Right kidney (tissue), 1 donor: ENCODE measurements around the gene LCORL.
"Not testable (repeated sequence)": the region's sequence is repeated elsewhere in the genome, so short reads cannot be mapped to it uniquely, and the experiment has no call there.

Experiments
- DNase-seq: peaks from one replicate; pipeline ENCODE4 v3.0.0-alpha.2; 2016

Gene LCORL

GRCh38 chr4:17934286-17934685, 87.3 kb downstream of the LCORL start:
- no peak for DNase-seq

DNA sequence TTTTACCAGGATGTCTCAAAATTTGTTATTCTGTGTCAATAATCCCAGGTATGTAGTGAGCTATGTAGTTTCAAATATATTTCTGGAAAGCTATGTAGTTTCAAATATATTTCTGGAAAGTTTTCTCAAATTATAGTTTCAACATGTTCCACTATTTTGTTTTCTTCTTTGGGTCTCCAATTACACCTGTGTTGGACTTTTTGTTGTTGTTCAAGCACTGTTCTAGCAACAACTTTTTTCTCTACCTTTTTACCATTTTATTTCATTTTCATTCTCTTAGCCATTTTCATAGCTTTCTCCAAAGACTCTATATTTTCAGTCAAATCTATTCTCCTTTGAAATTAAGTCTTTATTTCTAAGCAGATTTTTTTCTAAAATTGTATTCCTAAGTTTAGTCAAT, 88.4 kb downstream of the LCORL start:
- DNase-seq, result no peak

DNA sequence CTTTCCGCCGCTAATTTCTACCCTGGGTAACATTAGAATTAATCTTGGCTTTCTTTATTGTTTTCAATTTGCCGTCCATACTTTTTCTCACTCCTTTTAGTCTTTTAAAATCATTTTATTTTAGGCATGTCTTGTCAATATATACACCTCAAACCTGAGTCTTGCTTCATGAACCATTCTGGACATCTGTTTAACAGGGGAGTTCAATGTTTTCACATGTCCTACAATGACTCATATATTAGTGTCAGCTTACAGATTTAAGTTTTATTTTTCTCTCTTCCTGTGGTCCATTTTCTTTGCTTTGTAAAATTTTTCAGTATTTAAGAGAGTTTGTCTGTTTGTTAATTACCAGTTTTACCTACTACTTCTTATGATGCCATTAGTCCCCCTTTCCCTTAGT, 89.5 kb downstream of the LCORL start:
- DNase-seq, result no peak

DNA sequence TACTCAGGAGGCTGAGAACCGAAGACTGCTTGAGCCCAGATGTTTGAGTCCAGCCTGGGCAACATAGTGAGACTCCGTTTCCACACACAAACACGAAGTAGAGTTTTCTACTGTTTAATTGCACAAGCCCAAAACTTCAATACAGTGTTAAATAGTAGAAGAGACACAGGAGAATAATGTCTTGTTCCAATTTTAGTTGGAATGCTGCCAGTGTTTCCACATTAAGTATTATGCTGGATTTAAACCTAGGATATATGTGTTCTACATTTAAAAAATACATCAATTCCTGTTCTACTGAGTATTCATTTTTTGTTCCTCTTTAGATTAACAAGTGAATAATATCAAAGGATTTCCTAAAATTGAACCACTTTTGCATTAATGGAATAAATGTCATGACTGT, 91.3 kb downstream of the LCORL start:
- DNase-seq, result no peak

DNA sequence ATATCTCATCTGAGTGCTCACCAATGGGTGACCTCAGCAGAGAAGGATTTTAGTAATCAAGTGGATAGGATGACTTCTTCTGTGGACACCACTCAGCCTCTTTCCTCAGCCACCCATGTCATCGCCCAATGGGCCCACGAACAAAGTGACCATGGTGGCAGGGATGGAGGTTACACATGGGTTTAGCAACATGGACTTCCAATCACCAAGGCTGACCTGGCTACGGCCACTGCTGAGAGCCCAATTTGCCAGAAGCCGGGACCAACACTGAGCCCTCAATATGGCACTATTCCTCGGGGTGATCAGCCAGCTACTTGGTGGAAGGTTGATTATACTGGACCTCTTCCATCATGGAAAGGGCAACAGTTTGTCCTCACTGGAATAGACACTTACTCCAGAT, 97.4 kb downstream of the LCORL start:
- DNase-seq, result no peak

DNA sequence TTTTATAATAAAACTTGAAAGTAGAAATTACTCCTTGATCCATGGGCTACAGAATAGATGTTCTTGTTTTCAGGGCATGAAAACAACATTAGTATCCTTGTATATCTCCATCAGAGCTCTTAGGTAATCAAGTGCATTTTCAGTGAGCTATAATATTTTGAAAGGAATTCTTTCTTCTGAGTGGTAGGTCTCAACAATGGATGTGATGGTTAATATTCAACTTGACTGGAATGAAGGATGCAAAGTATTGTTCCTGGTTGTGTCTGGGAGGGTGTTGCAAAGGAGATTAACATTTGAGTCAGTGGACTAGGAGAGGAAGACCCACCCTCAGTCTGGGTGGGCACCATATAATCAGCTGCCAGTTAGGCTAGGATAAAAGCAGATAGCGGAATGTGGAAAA, 100.1 kb downstream of the LCORL start:
- DNase-seq, result no peak

GRCh38 chr4:17920681-17921080, 100.9 kb downstream of the LCORL start:
- DNase-seq, result no peak

- DNase-seq, result no peak
These were observed 106.1 kb downstream of the LCORL start for GRCh38 chr4:17915439-17915838.

GRCh38 chr4:17912011-17912410, 109.5 kb downstream of the LCORL start:
- DNase-seq, result no peak

DNA sequence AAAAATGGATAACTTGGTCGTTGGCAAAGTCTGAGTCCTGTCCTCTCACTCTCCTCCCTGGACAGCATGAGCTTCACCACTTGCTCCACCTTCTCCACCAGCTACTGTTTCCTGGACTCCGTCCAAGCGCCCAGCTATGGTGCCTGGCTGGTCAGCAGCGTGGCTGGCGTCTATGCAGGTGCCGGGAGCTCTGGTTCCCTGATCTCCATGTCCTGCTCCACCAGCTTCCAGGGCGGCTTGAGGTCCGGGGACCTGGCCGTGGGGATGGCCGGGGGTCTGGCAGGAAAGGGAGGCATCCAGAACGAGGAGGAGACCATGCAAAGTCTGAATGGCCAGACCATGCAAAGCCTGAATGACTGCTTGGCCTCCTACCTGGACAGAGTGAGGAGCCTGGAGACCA, 109.9 kb downstream of the LCORL start:
- no peak for DNase-seq

DNA sequence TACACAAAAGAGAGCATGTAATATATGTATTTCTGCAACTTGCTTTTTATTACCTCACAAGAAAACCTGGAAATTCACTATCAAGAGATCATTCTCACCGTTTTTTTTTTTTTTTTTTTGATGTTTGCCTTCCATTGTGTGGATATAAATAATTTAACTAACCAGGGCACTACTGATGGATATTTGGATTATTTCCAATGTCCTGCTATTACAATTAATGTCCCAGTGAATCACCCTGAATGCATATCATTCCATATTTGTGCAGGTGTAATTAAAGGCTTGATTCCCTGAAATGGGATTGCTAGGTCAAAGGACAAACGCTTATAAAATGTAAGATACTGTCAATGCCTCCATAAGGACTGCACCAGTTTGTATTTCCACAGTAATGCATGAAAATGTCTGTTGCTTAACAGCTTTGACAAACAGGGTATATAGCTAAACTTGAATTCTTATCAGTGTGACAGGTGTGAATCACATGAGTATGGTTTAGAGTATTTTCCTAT, 123.0 kb downstream of the LCORL start:
- no peak for DNase-seq

- no peak for DNase-seq
These were observed 126.1 kb downstream of the LCORL start for GRCh38 chr4:17895481-17895880.

DNA sequence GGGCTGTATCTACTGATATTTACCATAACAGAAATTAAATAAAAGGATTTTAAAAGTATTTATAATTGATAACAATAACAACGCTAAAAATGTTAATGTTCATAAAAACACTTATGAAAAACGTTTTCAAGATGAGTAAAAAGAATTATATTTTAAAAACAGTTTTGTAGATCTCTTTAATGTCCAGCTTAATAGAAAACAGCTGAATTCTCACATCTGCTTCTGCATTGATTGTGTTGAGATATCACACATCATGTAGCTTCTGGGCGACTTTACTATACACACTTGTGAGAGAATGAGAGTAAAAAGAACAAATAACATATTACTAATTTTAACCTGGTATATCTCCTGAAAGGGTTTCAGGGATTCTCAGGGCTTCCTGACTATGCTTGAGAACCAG, 127.1 kb downstream of the LCORL start:
- no peak for DNase-seq

DNA sequence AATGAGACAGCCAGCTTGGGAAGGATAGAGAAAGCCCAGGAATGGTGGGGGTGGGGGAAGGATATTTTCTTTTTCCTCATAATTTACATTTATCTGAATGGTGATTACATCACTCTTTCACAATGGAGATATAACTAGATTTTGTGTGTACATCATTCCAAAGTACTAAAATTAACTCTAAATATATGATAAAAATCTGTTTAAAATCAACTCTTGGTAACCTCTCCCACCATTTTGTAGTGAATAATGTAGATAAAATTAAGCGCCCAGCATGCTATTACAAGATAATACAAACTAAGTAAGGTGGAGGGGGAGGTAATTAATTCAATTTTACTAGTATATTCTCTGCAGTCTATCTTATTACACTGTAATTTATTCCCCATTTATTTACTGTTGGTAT, 131.9 kb downstream of the LCORL start:
- DNase-seq, result no peak

DNA sequence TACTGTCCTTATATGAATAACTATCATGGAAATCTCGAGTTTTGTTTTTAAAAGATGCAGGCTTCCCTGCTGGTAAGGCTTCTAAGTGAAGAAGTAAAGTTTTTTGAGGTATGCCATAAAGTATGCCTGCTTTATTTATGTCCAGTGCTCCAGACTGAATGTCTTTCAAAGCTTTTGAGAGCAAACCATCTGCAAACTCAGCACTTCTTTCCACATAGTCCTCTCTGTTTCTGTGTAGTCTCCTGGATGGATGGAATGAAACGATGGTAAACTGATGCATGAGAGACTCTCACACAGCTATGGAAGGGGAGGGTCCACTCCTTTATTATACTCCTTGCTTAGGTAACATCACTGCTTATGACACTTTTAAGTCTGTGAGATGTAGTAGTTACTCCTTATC, 137.0 kb downstream of the LCORL start:
- no peak for DNase-seq

- no peak for DNase-seq
These were observed 137.5 kb downstream of the LCORL start for GRCh38 chr4:17884063-17884462.

DNA sequence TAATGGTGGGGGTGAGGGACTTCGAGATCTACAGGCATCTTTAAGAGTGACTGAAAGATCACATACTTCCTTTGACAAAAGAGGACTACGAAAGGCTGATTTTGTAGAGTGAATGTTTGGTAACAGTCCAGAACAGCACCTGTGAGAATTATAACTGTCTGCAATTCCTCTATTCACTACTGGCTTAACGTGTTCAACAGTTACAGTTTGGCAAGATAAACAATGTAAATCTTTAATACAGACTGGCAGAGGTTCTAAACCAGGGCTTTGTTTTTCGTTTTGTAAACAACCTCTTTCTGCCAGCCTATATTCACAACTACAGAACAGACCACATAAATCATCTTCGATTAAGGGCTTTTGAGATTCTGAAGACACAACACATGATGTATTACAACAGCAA, 143.9 kb downstream of the LCORL start:
- no peak for DNase-seq

DNA sequence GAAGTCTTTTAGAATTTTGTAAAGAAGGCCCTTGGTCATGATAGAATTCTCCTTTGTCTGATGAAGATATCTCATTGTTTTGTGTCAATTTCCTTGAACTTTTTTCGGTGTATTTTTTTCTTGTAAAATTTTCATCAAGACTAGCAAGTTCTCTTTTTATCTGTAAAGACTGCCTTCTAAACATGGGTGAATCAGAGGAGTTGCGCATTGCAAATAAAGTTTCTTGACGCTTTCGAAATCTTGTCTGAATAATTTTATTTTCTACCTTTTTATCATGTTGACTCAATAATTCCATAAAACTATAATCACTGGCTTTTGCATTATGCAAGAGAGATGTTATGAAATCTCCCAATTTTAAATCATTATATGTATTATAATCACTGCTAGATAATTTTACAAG, 144.6 kb downstream of the LCORL start:
- no peak for DNase-seq

DNA sequence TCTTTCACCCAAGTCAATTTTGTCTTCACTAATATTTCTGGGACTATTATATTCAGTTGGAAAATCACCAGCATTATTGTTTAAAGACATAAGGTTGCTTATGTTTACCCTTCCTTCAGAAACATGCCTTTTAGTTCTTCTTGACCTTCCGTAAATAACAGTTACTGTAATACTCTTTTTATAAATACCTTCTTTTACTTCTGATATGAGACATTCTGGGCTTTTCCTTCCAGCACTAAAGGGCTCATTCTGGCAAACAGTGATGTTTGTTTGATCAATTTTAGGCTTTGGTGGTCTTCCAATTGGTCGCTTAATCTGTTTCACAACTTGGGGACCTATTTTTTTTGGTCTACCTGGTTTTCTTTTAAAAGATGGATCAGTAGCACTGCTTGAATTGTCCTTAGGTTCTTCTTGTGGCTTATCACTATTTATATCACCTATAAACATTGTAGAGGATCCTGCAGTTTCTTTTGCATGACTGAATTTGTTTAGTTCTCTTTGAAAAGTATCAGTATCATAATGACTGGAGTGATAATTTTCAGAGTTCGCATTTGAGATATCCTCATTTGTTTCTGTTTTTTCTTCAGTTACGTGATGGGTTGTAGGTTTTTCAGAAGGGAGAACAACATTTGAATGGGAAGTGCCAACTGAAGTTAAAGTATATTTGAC, 146.0 kb downstream of the LCORL start:
- DNase-seq, result no peak

DNA sequence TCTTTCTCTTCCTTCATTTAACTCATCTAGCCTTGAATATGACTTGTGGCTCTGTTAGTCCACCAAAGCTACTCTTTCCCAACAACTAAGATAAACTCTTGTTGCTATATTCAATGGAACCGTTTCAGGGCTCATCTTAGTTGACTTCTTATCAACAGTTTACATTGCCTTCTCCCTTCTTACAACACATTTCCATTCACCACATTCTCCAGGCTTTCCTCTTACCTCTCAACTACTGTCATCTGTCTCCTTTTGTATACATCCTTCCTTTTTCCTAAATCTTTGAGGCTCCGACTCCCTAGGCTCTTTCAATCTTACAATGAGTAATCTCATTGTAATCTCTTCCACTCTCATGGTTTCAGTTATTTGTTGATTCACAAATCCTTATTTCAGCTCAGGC, 152.2 kb downstream of the LCORL start:
- DNase-seq, result no peak

- DNase-seq, result no peak
These were observed 154.3 kb downstream of the LCORL start for GRCh38 chr4:17867276-17867675.

DNA sequence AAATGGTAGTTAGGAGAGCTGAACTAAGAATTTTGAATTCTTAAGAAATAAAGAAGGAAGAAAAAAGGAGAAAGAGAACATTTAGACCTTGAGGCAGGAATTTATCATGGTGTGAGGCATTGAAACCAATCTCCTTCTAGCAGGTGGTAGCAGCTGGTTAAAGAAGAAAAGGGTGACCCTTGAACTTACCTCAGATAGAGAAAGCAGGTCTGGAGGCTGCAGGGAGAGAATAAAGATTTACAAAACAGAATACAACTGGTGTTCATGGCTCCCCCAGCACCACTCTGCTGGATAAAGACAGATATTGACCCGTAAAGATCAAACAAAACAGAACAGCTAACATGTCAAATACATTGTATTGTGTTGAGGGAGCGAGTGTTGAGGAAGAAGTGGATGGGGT, 154.7 kb downstream of the LCORL start:
- no peak for DNase-seq

- DNase-seq, result no peak
These were observed 155.6 kb downstream of the LCORL start for GRCh38 chr4:17865866-17866363.

GRCh38 chr4:17861906-17862305, 159.6 kb downstream of the LCORL start:
- DNase-seq, result not testable (repeated sequence)
